SW 1271 (cell line): ENCODE measurements around the gene NAGPA.

Experiments used
- DNase-seq, 2 experiments: peaks; one replicate each; lab custom pipeline; 2025; lab: John Stamatoyannopoulos, UW

The NAGPA gene

GRCh38 chr16:5003211-5003610 is 30.5 kb downstream of the NAGPA start:
- DNase-seq, result no peak

- no peak for DNase-seq
Measured at GRCh38 chr16:5002699-5003143, 31.0 kb downstream of the NAGPA start.

- DNase-seq, result no peak
Measured at GRCh38 chr16:5001986-5002385, 31.7 kb downstream of the NAGPA start.

GRCh38 chr16:5001571-5001970 is 32.2 kb downstream of the NAGPA start:
- no peak for DNase-seq

- no peak for DNase-seq
Measured at GRCh38 chr16:5000573-5001001, 33.1 kb downstream of the NAGPA start.

- no peak for DNase-seq
Measured at GRCh38 chr16:4994719-4995434, 38.9 kb downstream of the NAGPA start.

- no peak for DNase-seq
Measured at GRCh38 chr16:4991754-4992153, 42.0 kb downstream of the NAGPA start.

- no peak for DNase-seq
Measured at GRCh38 chr16:4990415-4990814, 43.3 kb downstream of the NAGPA start.

GRCh38 chr16:4989391-4990006 is 44.2 kb downstream of the NAGPA start:
- no peak for DNase-seq

- DNase-seq, result no peak
Measured at GRCh38 chr16:4988647-4989046, 45.1 kb downstream of the NAGPA start.

- DNase-seq, result no peak
Measured at GRCh38 chr16:4987580-4988374, 46.0 kb downstream of the NAGPA start.

- DNase-seq, result no peak
Measured at GRCh38 chr16:4987250-4987579, 46.5 kb downstream of the NAGPA start.

- DNase-seq, result no peak
Measured at GRCh38 chr16:4984174-4984990, 49.4 kb downstream of the NAGPA start.

- no peak for DNase-seq
Measured at GRCh38 chr16:4982056-4982867, 51.5 kb downstream of the NAGPA start.

- no peak for DNase-seq
Measured at GRCh38 chr16:4981473-4981872, 52.3 kb downstream of the NAGPA start.

GRCh38 chr16:4980691-4981090 is 53.0 kb downstream of the NAGPA start:
- no peak for DNase-seq

- no peak for DNase-seq
Measured at GRCh38 chr16:4979736-4980660, 53.7 kb downstream of the NAGPA start.

- no peak for DNase-seq
Measured at GRCh38 chr16:4979164-4979563, 54.6 kb downstream of the NAGPA start.

- DNase-seq, result no peak
Measured at GRCh38 chr16:4976611-4977145, 57.1 kb downstream of the NAGPA start.

- DNase-seq, result no peak
Measured at GRCh38 chr16:4976079-4976478, 57.7 kb downstream of the NAGPA start.
